Measurements from ENCODE around the gene SLC6A6. TPM values are rescaled to one million over a fixed set of nuclear protein-coding genes. Genes with fewer than 3 reads are reported as not detected.

Gene SLC6A6
- total and polyA plus RNA-seq, 2 experiments from 2014 or later, result 27.5 to 150 TPM

- no peak for TF ChIP-seq REST (IDR thresholded peaks at IDR 0.05; ENCODE audit: unreplicated experiment)
- no peak for TF ChIP-seq JUNB (IDR thresholded peaks at IDR 0.05; ENCODE audit: unreplicated experiment)
- no peak for TF ChIP-seq CREB1 (CRISPR knock-in tag; IDR thresholded peaks at IDR 0.05; ENCODE audit: low read depth)
These were observed 101.3 kb downstream of the SLC6A6 start (continued) for GRCh38 chr3:14503706-14504065.

- no peak overlapping the region for H2AFZ ChIP-seq
- H3K27me3 ChIP-seq (ENCODE audit: insufficient read depth), result no peaks in the 10 kb centered on the region
- Mint-ChIP-seq H3K27ac (no peak overlapping the region), H3K9me3 (peaks cover 16% of the 10 kb centered on the region), H3K4me1 (peaks cover 3% of the 10 kb centered on the region; the same call in 1 of the 3 replicates), H3K4me3 (no peak overlapping the region), H3K27me3 (ENCODE audit: insufficient read depth, low read depth, poor library complexity) (peaks cover 8% of the 10 kb centered on the region), H3K36me3 (ENCODE audit: low read depth) (peaks cover 7% of the 10 kb centered on the region)
- ATAC-seq (no peak), DNase-seq (ENCODE audit: low spot score) (no peak)
- H3K79me2 ChIP-seq (replicated peaks; ENCODE audit: insufficient read depth), result no peaks in the 10 kb centered on the region
- H3F3A ChIP-seq (replicated peaks; ENCODE audit: low read depth), result no peaks in the 10 kb centered on the region
- no peak overlapping the region for H3K27ac ChIP-seq (ENCODE audit: low read depth)
- peaks cover 4% of the 10 kb centered on the region; the same call in 1 of the 2 replicates for H3K4me1 ChIP-seq (ENCODE audit: insufficient read depth)
- H3K9me2 ChIP-seq (ENCODE audit: insufficient read depth), result no peaks in the 10 kb centered on the region
- peaks cover 6% of the 10 kb centered on the region; the same call in 1 of the 2 replicates for H3K36me3 ChIP-seq (ENCODE audit: insufficient read depth)
- H4K20me1 ChIP-seq (replicated peaks; ENCODE audit: insufficient read depth), result no peaks in the 10 kb centered on the region
- H3K4me2 ChIP-seq, result no peak overlapping the region
- no peak overlapping the region for H3K4me3 ChIP-seq
- TF ChIP-seq CREB1 (CRISPR knock-in tag; IDR thresholded peaks at IDR 0.05; ENCODE audit: low read depth) (no peak), POLR2AphosphoS5 (IDR thresholded peaks at IDR 0.05; ENCODE audit: low read depth) (no peak), NANOG (IDR thresholded peaks at IDR 0.05; ENCODE audit: borderline replicate concordance) (no peak), EZH2phosphoT487 (IDR thresholded peaks at IDR 0.05; ENCODE audit: unreplicated experiment) (no peak), ZNF462 (CRISPR knock-in tag; IDR thresholded peaks at IDR 0.05) (no peak), ZNF114 (CRISPR knock-in tag; IDR thresholded peaks at IDR 0.05) (no peak), JUNB (IDR thresholded peaks at IDR 0.05; ENCODE audit: unreplicated experiment) (no peak), ETS1 (IDR thresholded peaks at IDR 0.05) (no peak), ZNF331 (CRISPR knock-in tag; IDR thresholded peaks at IDR 0.05; ENCODE audit: low read depth) (no peak), STAT1 (IDR thresholded peaks at IDR 0.05; ENCODE audit: unreplicated experiment) (no peak)
These were observed 102.8 kb downstream of the SLC6A6 start for GRCh38 chr3:14505001-14505802.

All from GM23338 (cell line).